MM.1S (cell line): ENCODE measurements around the gene COL25A1.

Source experiments
- DNase-seq: peaks from one replicate; pipeline ENCODE4 v3.0.0-alpha.2; 2015
- H2AFZ ChIP-seq: fragments of 300-600 bp; sonication (generic); 2 replicates; pipeline ENCODE4 v1.6.0; 2016; ENCODE audit warnings: antibody characterized with exemption, low read length
- H3F3A ChIP-seq: fragments of 300-600 bp; sonication (generic); 2 replicates; pipeline ENCODE4 v1.6.1; 2016; ENCODE audit warnings: mild to moderate bottlenecking, antibody characterized with exemption, low read length, moderate library complexity, mixed read lengths; ENCODE audit not compliant: insufficient read depth
- H3K27ac ChIP-seq: fragments of 300-600 bp; sonication (generic); 2 replicates; pipeline ENCODE4 v1.5.1; 2016; ENCODE audit warnings: mild to moderate bottlenecking, low read length
- H3K27me3 ChIP-seq: fragments of 300-600 bp; sonication (generic); replicated peaks from 2 replicates; pipeline ENCODE4 v1.6.0; 2016; ENCODE audit warnings: low read length; ENCODE audit not compliant: insufficient read depth
- H3K36me3 ChIP-seq: fragments of 300-600 bp; sonication (generic); replicated peaks from 2 replicates; pipeline ENCODE4 v1.6.1; 2016; ENCODE audit warnings: mild to moderate bottlenecking, low read length, mixed read lengths; ENCODE audit not compliant: insufficient read depth
- H3K4me1 ChIP-seq: fragments of 300-600 bp; sonication (generic); 2 replicates; pipeline ENCODE4 v1.6.1; 2016; ENCODE audit warnings: low read length, mixed read lengths
- H3K4me2 ChIP-seq: fragments of 300-600 bp; sonication (generic); 2 replicates; pipeline ENCODE4 v1.6.0; 2016; ENCODE audit warnings: low read depth, low read length
- H3K4me3 ChIP-seq: fragments of 300-600 bp; sonication (generic); 2 replicates; pipeline ENCODE4 v1.5.1; 2016; ENCODE audit warnings: low read length, mixed read lengths
- H3K79me2 ChIP-seq: fragments of 300-600 bp; sonication (generic); 2 replicates; pipeline ENCODE4 v1.6.1; 2016; ENCODE audit warnings: mixed run types, low read length, mixed read lengths
- H3K9ac ChIP-seq: fragments of 300-600 bp; sonication (generic); 2 replicates; pipeline ENCODE4 v1.6.1; 2016; ENCODE audit warnings: low read length, mixed read lengths
- H3K9me2 ChIP-seq: fragments of 300-600 bp; sonication (generic); replicated peaks from 2 replicates; pipeline ENCODE4 v1.6.1; 2016; ENCODE audit warnings: mild to moderate bottlenecking, low read length, mixed read lengths; ENCODE audit not compliant: insufficient read depth
- H3K9me3 ChIP-seq: fragments of 300-600 bp; sonication (generic); replicated peaks from 2 replicates; pipeline ENCODE4 v1.6.1; 2016; ENCODE audit warnings: mild to moderate bottlenecking, low read length, mixed read lengths; ENCODE audit not compliant: insufficient read depth
- H4K20me1 ChIP-seq: fragments of 300-600 bp; sonication (generic); 2 replicates; pipeline ENCODE4 v1.6.1; 2016; ENCODE audit warnings: mild to moderate bottlenecking, low read length, moderate library complexity, mixed read lengths; ENCODE audit not compliant: insufficient read depth
- CTCF ChIP-seq: fragments of 300-600 bp; sonication (generic); IDR thresholded peaks from 2 replicates; pipeline ENCODE4 v1.5.1; 2016; ENCODE audit warnings: antibody characterized with exemption, low read length, mixed read lengths
- EZH2 ChIP-seq: fragments of 300-600 bp; sonication (generic); optimal IDR thresholded peaks from 2 replicates; pipeline ENCODE3; 2017; ENCODE audit warnings: low read depth, mild to moderate bottlenecking, antibody characterized with exemption, low read length, mixed read lengths
- EZH2phosphoT487 ChIP-seq: fragments of 300-600 bp; sonication (generic); IDR thresholded peaks from 2 replicates; pipeline ENCODE4 v1.6.1; 2018; ENCODE audit warnings: antibody characterized with exemption, low read length

Gene COL25A1

GRCh38 chr4:109303140-109303496 is 660 bp upstream of the COL25A1 start:
- Histone ChIP-seq H3K79me2 (no peaks in the 10 kb centered on the region), H3K27ac (no peak overlapping the region), H3K4me1 (peaks cover 3% of the 10 kb centered on the region; the same call in 1 of the 2 replicates), H3K4me2 (peak overlapping the region; percentile 98; the same call in 1 of the 2 replicates), H2AFZ (peak overlapping the region; percentile 99; the same call in 1 of the 2 replicates), H3K9me3 (no peaks in the 10 kb centered on the region), H3F3A (peaks cover 5% of the 10 kb centered on the region; the same call in 1 of the 2 replicates), H3K36me3 (no peaks in the 10 kb centered on the region), H3K27me3 (0 out of 2 replicates have a peak, but pooled peaks cover 4% of the 10 kb centered on the region), H4K20me1 (no peaks in the 10 kb centered on the region), H3K4me3 (peak overlapping the region; percentile 82), H3K9ac (no peak overlapping the region), H3K9me2 (no peaks in the 10 kb centered on the region)
- TF ChIP-seq EZH2phosphoT487 (no peak), CTCF (no peak), EZH2 (no peak)
- DNase-seq, result no peak

GRCh38 chr4:109301651-109302360 is 652 bp downstream of the COL25A1 start:
- no peak overlapping the region for H3K27ac ChIP-seq
- TF ChIP-seq CTCF (no peak), EZH2 (no peak), EZH2phosphoT487 (no peak)
- H4K20me1 ChIP-seq, result no peaks in the 10 kb centered on the region
- peak overlapping the region; percentile 82 for H3K4me3 ChIP-seq
- H3K27me3 ChIP-seq, result 0 out of 2 replicates have a peak, but pooled peaks cover 4% of the 10 kb centered on the region
- peak overlapping the region; percentile 99 for H2AFZ ChIP-seq
- peak overlapping the region; percentile 57 for H3K9ac ChIP-seq
- H3K4me1 ChIP-seq, result peaks cover 6% of the 10 kb centered on the region; the same call in 1 of the 2 replicates
- peaks cover 5% of the 10 kb centered on the region; the same call in 1 of the 2 replicates for H3F3A ChIP-seq
- H3K36me3 ChIP-seq, result no peaks in the 10 kb centered on the region
- no peak for DNase-seq
- H3K79me2 ChIP-seq, result no peaks in the 10 kb centered on the region
- peak overlapping the region; percentile 98 for H3K4me2 ChIP-seq
- H3K9me3 ChIP-seq, result no peaks in the 10 kb centered on the region
- no peaks in the 10 kb centered on the region for H3K9me2 ChIP-seq

GRCh38 chr4:109298279-109299010 is 4.0 kb downstream of the COL25A1 start:
- H3F3A ChIP-seq, result peaks cover 5% of the 10 kb centered on the region; the same call in 1 of the 2 replicates
- peak; percentile 51 for DNase-seq
- no peaks in the 10 kb centered on the region for H3K9me3 ChIP-seq
- H4K20me1 ChIP-seq, result no peaks in the 10 kb centered on the region
- no peak overlapping the region for H3K4me3 ChIP-seq
- 0 out of 2 replicates have a peak, but pooled peaks cover 4% of the 10 kb centered on the region for H3K27me3 ChIP-seq
- H3K79me2 ChIP-seq, result no peaks in the 10 kb centered on the region
- H3K9ac ChIP-seq, result no peak overlapping the region
- H3K9me2 ChIP-seq, result no peaks in the 10 kb centered on the region
- H3K27ac ChIP-seq, result no peak overlapping the region
- H3K36me3 ChIP-seq, result no peaks in the 10 kb centered on the region
- H3K4me2 ChIP-seq, result no peak overlapping the region
- H2AFZ ChIP-seq, result no peak overlapping the region
- peaks cover 10% of the 10 kb centered on the region; the same call in 1 of the 2 replicates for H3K4me1 ChIP-seq
- TF ChIP-seq CTCF, result peak; percentile 70
- no peak for TF ChIP-seq EZH2phosphoT487
